Brain pericyte (primary cell): ENCODE measurements around the gene KLHDC7A.
"Not testable (repeated sequence)": the region's sequence is repeated elsewhere in the genome, so short reads cannot be mapped to it uniquely, and the experiment has no call there.

Experiments used
- DNase-seq: peaks from one replicate; pipeline ENCODE4 v3.0.0-alpha.2; 2012; ENCODE audit warnings: low read depth, low spot score

Gene KLHDC7A

DNA sequence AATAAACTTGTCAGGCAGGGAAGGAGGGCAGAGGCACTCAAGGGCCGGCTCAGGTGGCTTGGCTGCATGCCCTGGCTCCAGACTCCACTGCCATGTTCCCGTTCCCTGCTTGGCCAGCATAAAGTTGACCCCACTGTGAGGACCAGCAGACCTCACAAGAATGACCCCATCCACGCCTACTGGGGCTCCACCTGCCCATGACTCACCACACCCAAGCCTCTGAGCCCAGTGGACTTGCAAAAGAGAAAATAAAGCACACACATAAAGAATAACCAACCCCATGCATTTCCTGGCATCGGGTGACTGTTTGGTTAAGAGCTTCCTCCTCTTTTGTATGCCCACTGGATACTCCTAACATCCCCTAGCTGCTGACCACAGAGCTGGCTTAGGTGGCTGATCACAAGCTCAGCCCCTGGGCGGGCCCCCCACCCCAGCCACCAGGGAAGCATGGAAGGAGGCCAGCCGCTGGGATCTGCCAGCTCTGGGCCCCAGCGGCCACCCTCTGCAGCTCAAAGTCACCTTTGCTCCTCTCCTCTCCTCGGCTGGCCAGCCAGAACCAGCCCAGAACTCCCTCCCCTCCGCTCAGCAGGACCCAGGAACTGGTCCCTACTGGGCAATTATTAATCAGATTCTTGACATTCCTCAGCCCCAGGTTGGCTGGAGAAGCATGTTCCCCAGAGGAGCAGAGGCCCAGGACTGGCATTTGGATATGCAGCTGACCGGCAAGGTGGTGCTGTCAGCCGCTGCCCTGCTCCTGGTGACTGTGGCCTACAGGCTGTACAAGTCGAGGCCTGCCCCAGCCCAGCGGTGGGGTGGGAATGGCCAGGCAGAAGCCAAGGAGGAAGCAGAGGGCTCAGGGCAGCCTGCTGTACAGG lies at the start of gene KLHDC7A:
Gene KLHDC7A, plus strand, starts transcription at position 616 of the 875 bp plus-strand sequence. Its CDS starts 52 bp downstream, at position 668.
- no peak for DNase-seq

DNA sequence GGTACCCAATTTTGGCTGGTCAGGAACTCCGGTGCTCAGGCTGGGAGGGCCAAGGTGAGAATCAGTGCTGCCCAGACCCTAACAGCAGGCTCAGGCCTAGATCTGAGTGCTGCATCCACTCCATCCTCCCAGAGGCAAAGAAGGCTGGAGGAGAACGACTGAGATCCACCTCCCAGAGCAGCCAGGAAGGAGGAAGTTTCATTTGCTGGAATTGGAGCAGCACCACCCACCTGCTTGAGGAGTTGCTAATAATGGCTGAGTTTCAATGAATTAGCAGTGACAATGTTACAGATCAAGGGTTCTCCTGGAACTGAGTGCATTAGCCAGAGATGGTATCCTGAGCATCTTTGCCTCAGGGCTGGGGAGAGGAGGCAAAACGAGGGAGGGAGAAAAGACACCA lies 46.7 kb upstream of the KLHDC7A start:
- no peak for DNase-seq

DNA sequence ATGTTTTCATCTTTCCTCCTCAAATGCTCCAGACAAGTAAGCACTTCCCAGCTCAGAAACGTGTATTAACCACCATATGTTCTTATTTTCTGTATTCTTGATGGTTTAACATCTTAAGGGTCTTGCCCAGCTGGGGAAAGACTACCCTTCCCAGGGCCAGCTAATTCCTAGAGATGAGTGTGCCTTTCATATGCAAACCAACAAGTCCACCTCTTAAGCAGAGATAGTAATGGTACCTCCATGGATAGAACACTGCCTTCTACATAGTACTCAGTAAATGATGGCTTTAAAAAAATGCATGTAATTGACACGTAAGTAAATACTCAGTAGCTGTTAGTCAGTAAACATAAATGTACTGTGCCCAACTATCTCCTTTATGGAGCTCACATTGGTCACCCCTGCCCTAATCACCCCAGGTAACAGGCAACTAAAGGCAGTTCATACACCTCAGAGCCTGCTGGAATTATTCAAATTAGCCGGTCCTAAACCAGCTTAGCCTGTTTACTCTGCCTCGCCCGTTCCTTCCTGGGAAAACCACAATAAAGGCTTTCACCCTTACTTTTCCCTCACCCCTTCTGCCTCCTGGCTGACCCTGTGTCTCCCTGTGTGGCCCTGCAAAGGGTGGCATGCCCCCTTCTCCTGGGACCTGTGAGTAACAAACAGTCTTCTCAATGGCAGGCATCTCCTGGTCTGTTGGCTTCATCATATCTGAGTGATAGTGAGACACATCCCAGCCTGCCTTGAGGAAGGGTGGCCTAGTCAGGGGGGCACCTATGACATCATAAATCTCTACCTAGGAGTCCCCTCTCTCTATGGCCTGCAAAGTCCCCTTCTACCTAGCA lies 40.1 kb upstream of the KLHDC7A start:
- DNase-seq = no peak

DNA sequence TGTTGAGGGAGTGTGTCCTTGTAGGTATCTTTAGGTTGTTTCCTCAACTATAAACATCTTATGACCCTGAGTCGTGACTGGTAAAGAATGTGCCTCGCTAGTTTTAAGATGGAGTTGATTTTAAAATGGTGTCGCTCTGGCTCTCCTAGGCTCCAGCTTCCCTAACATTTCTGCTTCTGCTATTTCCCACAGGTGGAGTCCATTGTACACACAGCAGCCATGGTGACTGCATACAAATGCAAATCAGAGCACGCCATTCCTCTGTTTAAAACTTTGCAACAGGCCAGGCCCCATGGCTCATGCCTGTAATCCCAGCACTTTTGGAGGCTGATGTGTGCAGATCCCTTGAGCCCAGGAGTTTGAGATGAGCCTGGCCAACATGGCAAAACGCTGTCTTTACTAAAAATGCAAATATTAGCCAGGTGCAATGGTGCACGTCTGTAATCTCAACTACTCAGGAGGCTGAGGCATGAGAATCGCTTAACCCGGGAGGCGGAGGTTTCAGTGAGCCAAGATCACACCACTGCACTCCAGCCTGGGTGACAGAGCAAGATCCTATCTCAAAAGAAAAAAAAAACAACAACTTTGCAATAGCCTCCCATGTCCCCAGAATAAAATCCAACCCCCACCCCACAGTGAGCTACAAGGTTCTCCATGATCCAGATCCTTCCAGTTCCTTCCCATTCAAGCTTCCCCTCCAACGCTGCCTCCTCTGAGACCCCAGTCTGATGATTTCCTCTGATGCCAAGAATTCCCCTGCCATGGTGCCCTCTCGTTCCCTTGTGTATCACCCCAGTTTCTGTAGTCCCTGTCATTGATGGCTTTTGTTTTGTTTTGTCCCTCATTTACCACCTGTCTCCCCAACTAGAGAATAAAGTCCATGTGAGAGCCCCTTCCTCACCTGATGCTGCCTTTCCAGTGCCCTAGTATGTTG lies 36.9 kb upstream of the KLHDC7A start:
- no peak for DNase-seq

DNA sequence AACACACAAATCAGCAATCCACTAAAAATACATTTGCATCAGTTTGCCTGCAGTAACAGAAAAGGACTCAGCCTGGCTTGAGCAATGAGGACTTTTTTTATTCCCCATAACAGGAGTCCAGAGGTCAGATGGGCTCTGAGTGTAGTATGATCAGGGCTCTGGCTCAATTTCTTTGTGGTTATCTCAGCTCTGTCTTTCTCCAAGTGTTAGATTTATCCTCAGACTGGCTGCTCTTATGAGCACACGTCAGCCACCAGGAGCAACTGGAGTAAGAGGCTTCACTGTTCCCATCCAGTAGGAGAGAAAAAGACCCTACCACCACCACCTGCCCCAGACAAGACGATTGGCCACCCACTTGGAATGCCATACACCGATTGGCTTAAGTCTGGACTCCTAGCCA lies 36.2 kb upstream of the KLHDC7A start:
- no peak for DNase-seq

DNA sequence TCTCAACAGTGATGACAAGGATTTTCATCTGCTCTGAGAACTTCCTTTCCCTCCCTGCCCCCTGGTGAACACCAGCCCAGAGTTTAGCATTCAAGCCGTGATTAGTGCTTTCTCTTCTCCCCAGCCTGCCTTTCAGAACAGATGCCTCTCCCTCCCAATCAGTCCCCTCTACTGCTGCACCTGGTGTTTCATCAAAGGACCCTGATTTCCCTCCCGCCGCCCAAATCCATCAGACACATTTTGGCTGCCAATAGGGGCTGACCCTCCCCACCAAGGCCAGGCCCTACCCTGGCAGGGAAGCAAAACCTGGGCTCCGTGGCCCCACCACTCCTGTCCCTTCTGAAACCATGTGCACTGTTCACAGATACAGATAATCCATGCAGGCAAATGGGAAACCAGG lies 34.0 kb upstream of the KLHDC7A start:
- DNase-seq = no peak

DNA sequence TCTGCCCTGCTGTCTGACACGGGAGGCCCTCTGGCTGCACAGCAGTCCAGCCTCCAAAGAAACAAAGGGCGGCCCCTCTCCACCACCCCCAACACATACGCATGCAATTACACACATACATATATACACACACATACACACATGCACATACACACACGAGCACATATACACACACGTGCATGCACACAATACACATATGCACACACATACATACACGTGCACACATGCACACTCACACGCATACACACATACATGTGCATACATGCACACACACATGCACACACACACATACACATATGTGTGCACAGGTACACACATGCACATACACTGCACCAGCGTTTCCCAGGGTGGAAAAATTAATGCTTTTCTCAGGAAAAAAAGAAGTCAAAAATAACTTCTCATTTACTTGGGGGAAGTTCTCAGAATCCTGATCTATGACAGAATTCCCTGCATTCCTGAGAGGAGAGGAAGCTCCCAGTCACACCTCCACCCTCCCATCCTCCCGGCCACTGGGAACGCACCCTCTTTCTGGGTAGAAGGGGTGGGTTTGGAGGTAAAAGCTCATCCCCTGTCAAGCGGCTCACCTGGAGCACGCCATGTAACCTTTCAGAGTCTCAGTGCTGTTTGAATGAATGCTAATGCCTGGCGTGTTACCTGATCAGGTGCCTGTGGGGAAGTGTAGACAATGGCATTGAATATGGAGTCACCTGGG lies 33.1 kb upstream of the KLHDC7A start:
- DNase-seq = no peak

DNA sequence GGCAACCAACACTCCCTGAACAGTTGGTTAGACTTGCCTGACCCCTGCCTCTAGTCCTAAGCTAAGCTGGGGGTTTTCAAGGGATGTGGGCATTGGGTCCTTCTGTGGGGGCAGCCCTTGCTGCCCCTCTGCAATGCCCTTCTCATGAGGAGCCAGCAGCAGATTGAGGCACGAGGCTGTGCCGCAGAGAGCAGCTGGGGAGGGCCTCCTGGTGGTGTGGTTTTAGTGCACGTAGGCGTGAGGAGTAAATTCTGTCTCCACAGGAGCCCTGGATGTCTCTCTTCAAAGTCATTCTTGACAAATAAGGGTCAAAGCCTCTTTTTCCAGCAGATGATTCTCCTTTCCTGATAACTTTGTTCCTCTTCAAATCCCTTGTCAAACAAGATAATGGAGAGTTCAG lies 31.8 kb upstream of the KLHDC7A start:
- DNase-seq = no peak

DNA sequence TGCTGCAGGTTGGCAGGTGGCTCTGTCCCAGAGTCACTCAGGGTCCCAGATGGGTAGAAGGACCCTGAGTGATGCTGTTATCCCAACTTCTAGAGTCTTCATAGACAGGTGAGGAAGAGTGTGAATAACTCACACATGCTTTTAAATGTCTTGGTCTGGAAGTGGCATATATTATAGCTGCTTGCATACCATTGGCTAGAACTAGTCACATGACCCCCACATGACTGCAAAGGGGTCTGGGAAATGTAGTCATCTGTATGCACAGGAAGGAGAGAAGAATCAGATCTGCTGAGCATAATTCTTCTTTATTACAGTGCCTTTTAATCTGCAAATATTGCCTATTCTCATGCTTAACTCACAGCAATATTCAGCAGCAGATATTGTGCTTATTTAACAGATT lies 28.2 kb upstream of the KLHDC7A start:
- DNase-seq = no peak

DNA sequence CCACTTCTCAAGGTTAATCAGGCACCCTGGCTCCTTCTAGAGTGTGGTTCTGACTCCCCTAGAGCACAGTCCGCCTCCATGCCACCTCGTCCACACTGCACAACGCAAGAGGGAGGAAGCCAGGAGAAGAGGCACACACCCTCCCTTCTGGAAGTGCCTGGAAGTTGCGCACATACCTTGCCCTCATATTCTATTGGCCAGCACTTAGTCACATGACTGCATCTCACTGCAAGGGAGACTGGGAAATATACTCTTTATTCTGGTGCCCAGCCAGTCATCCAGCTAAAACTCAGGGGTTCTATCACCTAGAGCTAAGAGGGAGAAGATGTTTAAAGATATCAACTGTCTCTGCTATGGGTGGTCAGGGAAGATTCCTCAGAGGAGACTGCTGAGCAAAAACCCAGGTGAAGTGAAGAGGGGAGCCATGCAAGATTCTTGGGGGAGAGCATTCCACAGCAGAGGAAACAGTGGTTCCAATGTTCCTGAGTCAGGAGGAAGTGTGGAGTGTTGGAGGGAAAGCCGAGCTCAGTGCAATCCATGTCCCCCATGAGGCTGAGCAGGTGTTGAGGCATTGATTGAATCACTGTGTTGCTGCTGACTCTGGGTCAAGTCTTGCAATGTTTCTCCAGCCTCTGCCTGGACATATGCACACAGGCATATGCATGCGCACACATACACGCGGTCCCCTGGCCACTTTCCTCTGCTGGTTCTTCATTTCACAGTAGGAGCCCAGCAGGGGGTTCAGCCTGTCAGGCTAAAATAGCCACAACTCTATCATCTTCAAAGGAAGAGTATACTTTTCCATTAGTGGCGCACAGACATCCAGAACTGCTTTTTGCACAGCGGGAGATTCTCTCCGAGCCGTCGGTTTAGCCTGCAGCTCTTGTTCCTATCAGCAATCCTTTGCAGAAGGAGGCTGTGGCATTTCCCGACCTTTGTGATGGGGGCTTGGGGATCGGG lies 22.3 kb upstream of the KLHDC7A start:
- DNase-seq = no peak

DNA sequence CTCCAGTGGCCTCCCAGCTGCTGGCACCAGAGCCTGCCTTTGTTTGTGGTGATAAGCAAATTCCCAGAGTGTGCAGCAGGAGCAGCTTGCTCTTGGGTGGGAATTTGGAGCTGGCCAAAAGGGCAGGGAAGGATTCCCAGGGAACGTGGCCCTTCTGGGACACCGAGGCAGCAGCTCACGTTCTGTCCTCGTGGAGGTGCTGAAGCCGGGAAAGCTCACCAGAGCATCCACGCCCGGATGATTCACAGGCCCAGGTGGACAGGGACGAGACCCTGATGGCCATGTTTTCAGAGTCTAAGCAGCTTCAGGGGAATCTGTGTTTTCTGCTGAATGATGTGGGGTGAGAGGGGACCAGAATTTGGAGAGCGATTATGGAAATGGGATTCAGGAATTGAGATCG lies 19.1 kb upstream of the KLHDC7A start:
- no peak for DNase-seq

DNA sequence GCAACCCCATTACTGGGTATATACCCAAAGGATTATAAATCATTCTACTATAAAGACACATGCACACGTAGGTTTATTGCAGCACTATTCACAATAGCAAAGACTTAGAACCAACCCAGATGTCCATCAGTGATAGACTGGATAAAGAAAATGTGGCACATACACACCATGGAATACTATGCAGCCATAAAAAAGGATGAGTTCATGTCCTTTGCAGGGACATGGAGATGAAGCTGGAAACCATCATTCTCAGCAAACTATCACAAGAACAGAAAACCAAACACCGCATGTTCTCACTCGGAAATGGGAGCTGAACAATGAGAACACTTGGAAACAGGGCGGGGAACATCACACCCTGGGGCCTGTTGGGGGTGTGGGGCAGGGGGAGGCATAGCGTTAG lies 18.2 kb upstream of the KLHDC7A start:
- DNase-seq = not testable (repeated sequence)

DNA sequence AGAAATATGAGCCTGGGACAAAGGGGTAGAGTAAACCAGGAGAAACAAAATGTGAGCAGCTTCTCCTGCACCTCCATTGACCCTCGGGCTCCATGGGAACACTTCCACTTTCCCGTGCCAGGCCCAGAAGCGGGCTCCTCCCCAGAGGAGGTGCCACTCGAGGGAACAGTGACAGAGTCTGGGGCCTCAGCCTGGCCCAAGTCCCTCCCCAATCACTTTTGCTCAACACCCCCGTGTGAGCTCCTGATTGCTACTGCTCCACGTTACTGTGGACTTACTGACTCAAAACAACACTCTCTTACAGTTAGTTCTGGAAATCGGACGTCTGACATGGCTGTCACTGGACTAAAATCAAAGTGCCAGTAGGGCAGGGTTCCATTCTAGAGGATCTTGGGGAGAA lies 17.7 kb upstream of the KLHDC7A start:
- DNase-seq = no peak

DNA sequence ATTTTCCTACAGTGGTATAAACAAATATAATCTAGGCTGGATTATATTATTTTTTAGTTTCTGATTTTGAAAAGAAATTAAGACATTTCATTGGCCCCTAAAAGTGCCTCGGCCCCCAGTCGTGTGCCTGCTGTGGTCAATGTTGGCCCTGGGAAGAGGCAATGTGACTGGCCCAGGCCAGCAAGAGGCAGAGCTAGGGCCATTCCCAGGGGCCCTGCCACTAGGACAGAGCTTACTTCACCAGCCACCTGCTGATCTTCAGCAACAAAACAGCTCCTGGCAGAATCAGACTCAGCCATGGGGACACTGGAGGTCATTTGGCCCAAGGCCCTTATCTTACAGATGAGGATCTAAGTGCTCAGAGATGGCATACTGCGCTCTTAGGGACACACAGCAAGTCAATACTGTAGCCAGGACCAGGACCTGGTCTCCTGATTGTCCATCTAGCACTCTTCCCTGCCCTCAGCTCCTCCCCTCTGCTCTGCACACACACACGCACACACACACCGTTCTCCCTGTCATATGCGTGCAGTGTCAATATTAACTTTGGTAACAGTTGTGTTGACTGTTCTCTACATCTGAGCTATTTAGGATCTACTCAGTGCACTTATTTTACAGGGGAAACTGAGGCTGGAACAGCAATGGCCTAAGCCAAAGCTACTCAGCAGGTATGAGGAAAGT lies 16.6 kb upstream of the KLHDC7A start:
- DNase-seq = no peak

DNA sequence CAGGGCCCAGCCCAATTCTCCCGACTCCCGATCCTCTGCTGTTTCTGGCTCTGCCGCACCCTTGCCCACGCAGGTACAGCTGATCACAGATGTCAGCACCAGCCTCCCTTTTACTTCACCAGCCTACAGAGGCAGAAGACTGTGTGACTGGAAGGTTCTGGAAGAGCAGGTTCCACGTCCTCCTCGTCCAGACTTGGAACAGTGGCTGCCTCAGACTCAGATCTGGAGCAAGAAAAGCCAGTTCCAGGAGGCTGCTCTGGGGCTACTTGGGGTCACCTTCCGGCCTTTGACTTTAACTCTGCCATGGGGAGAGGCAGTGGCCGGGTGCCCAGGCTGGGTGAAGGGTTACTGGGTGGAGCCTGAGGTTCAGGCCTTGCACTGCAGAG lies 16.1 kb upstream of the KLHDC7A start:
- DNase-seq = no peak

DNA sequence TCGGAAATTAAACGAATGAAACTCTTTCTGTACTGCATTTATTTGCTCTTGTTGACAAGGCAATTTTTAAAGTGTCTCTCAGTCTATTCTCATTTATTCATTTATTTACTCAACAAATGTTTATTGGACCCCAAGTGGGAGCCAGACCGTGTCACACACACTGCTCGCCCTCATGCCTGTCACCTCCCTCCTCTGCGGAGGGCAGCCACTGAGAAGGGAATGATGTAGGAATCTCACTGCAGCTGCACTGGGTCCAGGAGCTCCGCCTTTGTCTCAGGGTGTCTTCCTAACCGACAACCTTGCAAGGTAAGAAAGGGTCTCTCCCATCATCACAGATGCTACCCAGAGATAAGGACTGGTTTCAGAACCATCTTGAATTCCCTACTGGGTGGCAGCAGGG lies 14.1 kb upstream of the KLHDC7A start:
- no peak for DNase-seq

DNA sequence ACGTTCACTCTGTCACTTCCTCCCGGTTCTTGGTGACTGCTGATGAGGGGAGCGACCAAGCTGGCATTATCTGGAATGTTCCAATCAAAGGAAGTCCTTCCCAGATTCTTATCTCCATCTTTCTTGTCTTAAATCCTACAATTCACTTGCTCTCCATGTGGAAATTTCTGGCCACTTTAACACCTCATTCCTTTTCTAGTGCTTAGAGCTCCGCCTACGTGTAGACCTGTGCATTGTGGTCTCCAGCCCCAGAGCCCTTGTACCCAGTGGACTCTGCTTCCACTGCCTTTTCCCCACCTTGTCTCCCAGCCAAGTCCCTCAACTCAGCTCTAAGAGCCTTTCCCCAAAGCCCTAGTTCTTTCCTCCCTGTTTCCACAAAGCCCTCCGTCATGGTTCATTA lies 12.2 kb upstream of the KLHDC7A start:
- DNase-seq = no peak

DNA sequence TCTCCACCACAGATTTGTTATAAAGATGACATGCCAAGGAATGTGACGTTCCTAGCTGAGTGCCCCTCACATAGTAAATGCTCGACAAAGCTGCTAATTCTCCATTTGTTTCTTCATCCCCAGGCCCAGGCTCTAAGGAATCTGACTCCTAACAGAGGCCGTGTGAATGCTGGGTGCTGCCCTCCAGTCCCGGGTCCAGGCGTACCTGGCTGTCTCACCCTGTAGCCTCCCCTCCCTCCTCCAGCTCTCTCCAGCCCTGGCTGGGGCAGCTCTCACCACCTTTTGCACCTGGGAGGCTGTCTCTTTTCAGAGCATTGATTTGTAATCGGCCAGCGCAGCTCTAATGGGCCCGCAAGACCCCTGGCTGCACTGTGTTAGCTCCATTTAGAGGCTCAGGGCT lies 11.2 kb upstream of the KLHDC7A start:
- DNase-seq = no peak

DNA sequence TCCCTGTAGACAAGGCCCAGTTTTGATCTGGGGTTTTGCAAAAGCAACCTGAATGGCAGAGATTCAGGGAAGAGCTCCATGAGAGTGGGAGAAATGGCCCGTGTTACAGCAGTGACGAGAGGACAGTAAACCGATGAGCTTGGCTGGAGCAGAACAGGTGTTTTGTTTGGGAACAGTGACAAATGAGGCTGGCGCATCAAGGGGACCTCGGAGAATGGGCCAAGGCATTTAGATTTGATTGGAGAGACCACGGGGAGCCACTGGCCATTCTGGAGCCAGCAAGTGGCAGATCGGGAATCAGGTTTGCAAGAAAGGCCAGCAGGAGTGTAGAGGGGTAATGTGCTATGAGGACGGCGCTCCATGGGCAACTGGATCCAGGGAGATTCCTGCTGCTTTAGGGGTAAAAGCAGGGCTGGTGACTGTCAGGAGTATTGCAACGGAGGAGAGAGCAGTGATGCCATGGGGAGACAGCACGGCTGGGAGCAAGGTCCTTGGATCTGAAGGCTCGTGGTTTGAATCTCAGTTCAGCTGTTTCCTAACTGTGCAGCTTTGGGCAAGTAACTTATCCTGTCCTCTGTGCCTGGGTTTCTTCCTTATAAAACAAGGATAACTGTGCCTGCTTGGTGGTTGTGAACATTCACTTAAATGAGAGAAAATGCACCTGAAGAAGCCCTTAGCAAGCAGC lies 9.9 kb upstream of the KLHDC7A start:
- no peak for DNase-seq
